ENCODE data around the gene SSBP4. TPM values are rescaled to one million over a fixed set of nuclear protein-coding genes. Genes with fewer than 3 reads are reported as not detected.
A peak's percentile ranks its signal among the peaks of the same experiment; 100 is the strongest.

The SSBP4 gene
- total RNA-seq, 1 donor from 2014 or later, result 56.6 TPM

GRCh38 chr19:18450021-18450930 is 31.1 kb downstream of the SSBP4 start:
- H3K27me3 Mint-ChIP-seq (ENCODE audit: low read depth, unreplicated experiment), result no peaks in the 10 kb centered on the region
- H3K36me3 Mint-ChIP-seq (ENCODE audit: low read depth, unreplicated experiment), result peaks cover 6% of the 10 kb centered on the region
- H3K27me3 ChIP-seq (ENCODE audit: insufficient read depth, low read length), result no peaks in the 10 kb centered on the region
- H3K9me3 ChIP-seq (ENCODE audit: insufficient read depth, low read depth, low read length), result no peaks in the 10 kb centered on the region
- H3K4me2 ChIP-seq (ENCODE audit: low read length), result no peak overlapping the region
- H3K4me3 ChIP-seq (ENCODE audit: insufficient read depth, low read depth, low read length), result no peak overlapping the region
- H3K36me3 ChIP-seq (ENCODE audit: insufficient read depth, low read length), result peaks cover 3% of the 10 kb centered on the region
- peaks cover 9% of the 10 kb centered on the region for H3K4me1 Mint-ChIP-seq (ENCODE audit: low read depth, unreplicated experiment)
- H3K9me3 Mint-ChIP-seq (ENCODE audit: unreplicated experiment), result no peaks in the 10 kb centered on the region
- no peak overlapping the region for H3K27ac Mint-ChIP-seq (ENCODE audit: unreplicated experiment)
- FAIRE-seq (no peak), DNase-seq (ENCODE audit: low read depth) (no peak)
- H3K27ac ChIP-seq (ENCODE audit: low read depth, low read length), result no peak overlapping the region
- peaks cover 3% of the 10 kb centered on the region for H3K79me2 ChIP-seq (ENCODE audit: insufficient read depth, low read length)
- H2AFZ ChIP-seq (ENCODE audit: low read depth, low read length), result no peak overlapping the region
- H4K20me1 ChIP-seq (ENCODE audit: insufficient read depth, low read length), result peaks cover 81% of the 10 kb centered on the region
- TF ChIP-seq EZH2 (IDR thresholded peaks at IDR 0.05; ENCODE audit: insufficient read depth, low read length), result no peak
- TF ChIP-seq, protein P1, sequence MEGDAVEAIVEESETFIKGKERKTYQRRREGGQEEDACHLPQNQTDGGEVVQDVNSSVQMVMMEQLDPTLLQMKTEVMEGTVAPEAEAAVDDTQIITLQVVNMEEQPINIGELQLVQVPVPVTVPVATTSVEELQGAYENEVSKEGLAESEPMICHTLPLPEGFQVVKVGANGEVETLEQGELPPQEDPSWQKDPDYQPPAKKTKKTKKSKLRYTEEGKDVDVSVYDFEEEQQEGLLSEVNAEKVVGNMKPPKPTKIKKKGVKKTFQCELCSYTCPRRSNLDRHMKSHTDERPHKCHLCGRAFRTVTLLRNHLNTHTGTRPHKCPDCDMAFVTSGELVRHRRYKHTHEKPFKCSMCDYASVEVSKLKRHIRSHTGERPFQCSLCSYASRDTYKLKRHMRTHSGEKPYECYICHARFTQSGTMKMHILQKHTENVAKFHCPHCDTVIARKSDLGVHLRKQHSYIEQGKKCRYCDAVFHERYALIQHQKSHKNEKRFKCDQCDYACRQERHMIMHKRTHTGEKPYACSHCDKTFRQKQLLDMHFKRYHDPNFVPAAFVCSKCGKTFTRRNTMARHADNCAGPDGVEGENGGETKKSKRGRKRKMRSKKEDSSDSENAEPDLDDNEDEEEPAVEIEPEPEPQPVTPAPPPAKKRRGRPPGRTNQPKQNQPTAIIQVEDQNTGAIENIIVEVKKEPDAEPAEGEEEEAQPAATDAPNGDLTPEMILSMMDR (IDR thresholded peaks at IDR 0.05; ENCODE audit: insufficient read depth, low read depth, low read length), result no peak
- H3K4me3 Mint-ChIP-seq (ENCODE audit: unreplicated experiment), result no peak overlapping the region
- H3K4me1 ChIP-seq (ENCODE audit: insufficient read depth, low read length), result peaks cover 14% of the 10 kb centered on the region
- H3K9ac ChIP-seq (ENCODE audit: low read length), result no peak overlapping the region

GRCh38 chr19:18450931-18451836 is 32.0 kb downstream of the SSBP4 start:
- H3K9me3 ChIP-seq (ENCODE audit: insufficient read depth, low read depth, low read length), result no peaks in the 10 kb centered on the region
- H3K4me1 Mint-ChIP-seq (ENCODE audit: low read depth, unreplicated experiment), result peaks cover 9% of the 10 kb centered on the region
- H3K27ac Mint-ChIP-seq (ENCODE audit: unreplicated experiment), result no peak overlapping the region
- peaks cover 14% of the 10 kb centered on the region for H3K4me1 ChIP-seq (ENCODE audit: insufficient read depth, low read length)
- no peak overlapping the region for H3K27ac ChIP-seq (ENCODE audit: low read depth, low read length)
- H3K36me3 ChIP-seq (ENCODE audit: insufficient read depth, low read length), result peaks cover 3% of the 10 kb centered on the region
- H3K9me3 Mint-ChIP-seq (ENCODE audit: unreplicated experiment), result no peaks in the 10 kb centered on the region
- H3K27me3 ChIP-seq (ENCODE audit: insufficient read depth, low read length), result no peaks in the 10 kb centered on the region
- no peak overlapping the region for H3K4me2 ChIP-seq (ENCODE audit: low read length)
- H3K4me3 ChIP-seq (ENCODE audit: insufficient read depth, low read depth, low read length), result no peak overlapping the region
- TF ChIP-seq, protein P1 (IDR thresholded peaks at IDR 0.05; ENCODE audit: insufficient read depth, low read depth, low read length), result peak; percentile 74
- no peak for TF ChIP-seq EZH2 (IDR thresholded peaks at IDR 0.05; ENCODE audit: insufficient read depth, low read length)
- no peak overlapping the region for H3K4me3 Mint-ChIP-seq (ENCODE audit: unreplicated experiment)
- peaks cover 3% of the 10 kb centered on the region for H3K79me2 ChIP-seq (ENCODE audit: insufficient read depth, low read length)
- H4K20me1 ChIP-seq (ENCODE audit: insufficient read depth, low read length), result peaks cover 79% of the 10 kb centered on the region
- no peak overlapping the region for H3K9ac ChIP-seq (ENCODE audit: low read length)
- FAIRE-seq, result no peak
- no peaks in the 10 kb centered on the region for H3K27me3 Mint-ChIP-seq (ENCODE audit: low read depth, unreplicated experiment)
- DNase-seq (ENCODE audit: low read depth), result no peak
- H2AFZ ChIP-seq (ENCODE audit: low read depth, low read length), result no peak overlapping the region
- peaks cover 6% of the 10 kb centered on the region for H3K36me3 Mint-ChIP-seq (ENCODE audit: low read depth, unreplicated experiment)

Data from astrocyte (in vitro differentiated cells and primary cell).